Stimulated activated CD8-positive, alpha-beta memory T cell treated with anti-CD3 and anti-CD28 coated beads, Interleukin-15, amount 100 ng/mL, for 4 hours (primary cell): ENCODE results near the gene TMEM106A.
"Not testable (repeated sequence)": the region's sequence is repeated elsewhere in the genome, so short reads cannot be mapped to it uniquely, and the experiment has no call there.

Source experiments
- DNase-seq, 2 donors: peaks; one replicate each; pipeline ENCODE4 v3.0.0-alpha.2; 2020; ENCODE audit warnings: low read depth in 2 of 2

TMEM106A gene, protein sequence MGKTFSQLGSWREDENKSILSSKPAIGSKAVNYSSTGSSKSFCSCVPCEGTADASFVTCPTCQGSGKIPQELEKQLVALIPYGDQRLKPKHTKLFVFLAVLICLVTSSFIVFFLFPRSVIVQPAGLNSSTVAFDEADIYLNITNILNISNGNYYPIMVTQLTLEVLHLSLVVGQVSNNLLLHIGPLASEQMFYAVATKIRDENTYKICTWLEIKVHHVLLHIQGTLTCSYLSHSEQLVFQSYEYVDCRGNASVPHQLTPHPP

DNA sequence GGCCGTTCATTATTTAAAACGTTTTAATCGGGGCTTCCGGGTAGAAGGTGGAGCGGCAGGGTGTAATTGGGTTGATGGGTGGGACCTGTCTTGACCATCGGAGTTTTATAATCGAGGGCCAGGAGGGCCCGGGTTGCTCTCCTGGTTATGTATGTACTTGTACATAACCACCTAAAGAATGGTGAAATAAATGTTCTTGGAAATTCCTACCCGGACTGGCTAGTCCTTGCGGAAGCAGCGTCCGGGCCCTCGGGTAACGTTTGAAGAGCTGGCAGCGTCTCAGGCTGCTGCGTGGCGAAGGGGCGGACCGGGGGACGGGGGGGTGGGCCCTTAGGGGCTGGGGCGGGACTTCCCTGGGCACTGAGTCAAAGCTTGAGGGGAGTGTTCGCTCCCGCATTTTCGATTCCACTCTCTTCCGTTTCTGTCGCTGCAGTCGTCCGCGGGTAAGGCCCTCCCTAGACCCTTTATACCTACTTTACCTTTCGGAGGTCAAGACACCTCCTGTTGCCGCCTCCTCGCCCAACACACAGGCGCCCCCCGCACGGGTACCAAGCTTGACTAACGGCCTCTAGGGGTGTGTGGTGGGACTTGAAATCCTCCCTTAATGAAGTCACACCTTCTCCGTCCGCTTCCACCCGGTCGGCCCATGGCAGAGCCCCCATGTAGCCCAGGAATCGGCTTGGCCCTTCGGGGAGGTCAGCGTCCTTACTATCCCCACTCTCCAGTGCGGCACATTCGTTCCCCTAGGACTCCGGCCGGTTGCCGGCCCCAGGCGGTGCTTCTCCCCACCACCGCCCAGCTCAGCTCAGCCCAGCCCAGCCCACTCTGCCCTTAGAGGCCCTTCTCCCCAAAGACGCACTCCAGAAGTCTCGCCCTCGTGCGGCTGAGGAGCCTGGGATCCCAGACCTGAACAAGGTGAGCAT, at the start of gene TMEM106A:
Gene TMEM106A, plus strand, starts transcription at position 396 of the 923 bp plus-strand sequence. CDS start 1,167 bp downstream, outside the sequence.
- peak; percentile 51 to 53 for DNase-seq

DNA sequence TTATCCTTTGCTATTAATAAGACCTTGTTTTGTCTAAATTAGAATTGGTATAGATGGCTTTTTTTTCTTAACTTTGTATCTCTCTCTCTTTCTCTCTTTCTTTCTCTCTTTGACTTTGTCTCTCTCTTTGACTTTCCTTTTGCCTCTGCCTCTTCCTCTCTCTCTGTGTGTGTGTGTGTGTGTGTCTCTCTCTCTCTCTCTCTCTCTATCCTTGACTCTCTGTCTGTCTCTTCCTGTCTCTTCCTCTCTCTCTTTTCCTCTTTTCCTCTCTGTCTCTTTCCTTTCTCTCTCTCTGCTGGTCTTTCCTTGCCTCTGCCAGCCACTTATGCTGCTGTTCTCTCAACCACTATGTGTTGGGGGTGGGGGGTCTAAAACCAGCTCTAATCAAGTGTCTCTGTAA, 45.7 kb upstream of the TMEM106A start:
- DNase-seq: not testable (repeated sequence)

DNA sequence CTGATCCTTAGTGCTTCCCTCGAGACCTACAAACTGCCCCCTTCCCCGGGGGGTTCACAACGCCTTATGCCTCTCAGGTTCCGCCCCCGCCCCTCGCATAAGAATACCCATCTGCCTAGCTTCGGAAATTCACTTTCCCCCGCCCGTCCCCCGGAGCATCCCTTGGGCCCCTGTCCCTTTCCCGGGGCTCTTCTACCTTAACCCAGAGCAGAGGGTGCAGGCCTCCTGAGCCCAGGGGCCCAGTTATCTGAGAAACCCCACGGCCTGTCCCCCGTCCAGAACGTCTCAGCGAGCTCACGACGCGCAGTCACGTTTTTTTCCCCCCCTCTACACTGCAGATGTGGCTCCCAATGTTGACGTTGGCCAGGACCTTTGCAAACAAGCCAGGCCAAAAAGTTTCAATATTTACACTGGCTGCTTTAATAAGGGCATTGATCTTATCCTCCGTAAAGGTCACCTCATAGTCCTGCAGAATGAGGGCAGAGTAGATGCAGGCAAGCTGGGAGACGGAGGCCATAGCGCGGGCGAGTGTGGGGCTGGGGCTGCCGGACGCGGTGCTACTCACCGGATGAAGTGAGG, 42.0 kb upstream of the TMEM106A start:
- no peak for DNase-seq

- peak; percentile 73 to 82 for DNase-seq
Observed at GRCh38 chr17:43170140-43170765, 41.4 kb upstream of the TMEM106A start.

DNA sequence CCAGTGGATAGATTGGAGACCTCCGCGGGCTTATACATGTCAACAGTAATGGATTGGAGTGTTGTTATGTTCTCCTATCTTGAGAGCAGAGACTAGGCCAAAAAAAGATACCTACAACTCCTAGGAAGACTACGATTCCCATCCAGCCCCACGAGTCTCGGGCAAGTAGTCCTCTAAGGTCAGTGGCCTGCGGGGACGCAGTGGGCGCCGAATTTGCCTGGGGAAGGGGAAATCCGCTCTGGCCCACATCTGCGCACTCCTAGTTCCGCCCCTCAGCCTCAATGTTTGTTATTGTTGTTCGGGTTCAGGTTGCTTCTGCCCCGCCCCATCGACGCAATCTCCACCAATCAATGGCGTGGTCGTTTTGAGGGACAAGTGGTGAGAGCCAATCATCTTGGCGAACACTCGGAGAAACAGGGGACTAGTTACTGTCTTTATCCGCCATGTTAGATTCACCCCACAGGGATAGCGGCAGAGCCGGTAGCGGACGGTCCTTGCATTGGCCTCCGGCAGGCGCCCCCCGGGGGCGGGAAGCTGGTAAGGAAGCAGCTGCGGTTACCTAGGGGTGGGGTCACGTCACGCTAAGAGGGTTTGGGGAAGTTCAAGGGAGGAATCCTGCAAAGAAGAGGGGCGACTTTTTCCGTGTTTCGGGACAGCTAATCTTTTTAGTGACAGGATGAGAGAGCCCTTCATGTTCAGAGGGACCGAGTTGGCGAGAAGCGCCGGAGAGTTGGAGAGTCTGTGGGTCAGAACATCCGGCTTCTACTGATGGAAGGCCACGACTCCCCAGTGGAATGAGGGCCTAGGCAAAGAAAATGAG, 40.7 kb upstream of the TMEM106A start, which contains the start of gene NBR1:
Gene NBR1, plus strand, starts transcription at position 449 of the 820 bp plus-strand sequence. CDS start 4,586 bp downstream, outside the sequence.
- DNase-seq: peak; percentile 86 to 94

GRCh38 chr17:43171586-43172487, 39.8 kb upstream of the TMEM106A start:
- no peak for DNase-seq

- DNase-seq: no peak
Observed at GRCh38 chr17:43175213-43176118, 36.2 kb upstream of the TMEM106A start.

- DNase-seq: no peak
Observed at GRCh38 chr17:43176119-43176570, 35.5 kb upstream of the TMEM106A start.

DNA sequence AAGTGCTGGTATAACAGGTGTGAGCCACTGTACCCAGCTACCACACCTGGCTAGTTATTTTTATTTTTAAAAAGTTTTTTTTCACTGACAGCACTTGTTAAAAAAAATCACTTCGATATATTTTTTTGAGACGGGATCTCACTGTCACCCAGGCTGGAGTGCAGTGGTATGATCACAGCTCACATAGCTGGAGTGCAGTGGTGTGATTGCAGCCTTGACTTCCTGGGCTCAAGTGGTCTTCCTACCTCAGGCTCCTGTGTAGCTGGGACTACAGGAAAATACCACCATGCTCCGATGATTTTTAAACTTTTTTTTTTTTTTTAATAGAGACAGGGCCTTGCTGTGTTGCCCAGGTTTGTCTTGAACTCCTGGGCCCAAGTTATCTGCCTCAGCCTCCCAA, 27.8 kb upstream of the TMEM106A start:
- DNase-seq: no peak

DNA sequence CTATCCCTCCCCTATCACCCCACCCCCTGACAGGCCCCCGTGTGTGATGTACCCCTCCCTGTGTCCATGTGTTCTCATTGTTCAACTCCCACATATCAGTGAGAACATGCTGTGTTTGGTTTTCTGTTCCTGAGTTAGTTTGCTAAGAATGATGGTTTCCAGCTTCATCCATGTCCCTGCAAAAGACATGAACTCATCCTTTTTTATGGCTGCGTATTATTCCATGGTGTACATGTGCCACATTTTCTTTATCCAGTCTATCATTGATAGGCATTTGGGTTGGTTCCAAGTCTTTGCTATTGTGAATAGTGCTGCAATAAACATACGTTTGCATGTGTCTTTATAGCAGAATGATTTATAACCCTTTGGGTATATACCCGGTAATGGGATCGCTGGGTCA, 25.0 kb upstream of the TMEM106A start:
- not testable (repeated sequence) for DNase-seq

GRCh38 chr17:43193251-43193650, 18.4 kb upstream of the TMEM106A start:
- no peak for DNase-seq

DNA sequence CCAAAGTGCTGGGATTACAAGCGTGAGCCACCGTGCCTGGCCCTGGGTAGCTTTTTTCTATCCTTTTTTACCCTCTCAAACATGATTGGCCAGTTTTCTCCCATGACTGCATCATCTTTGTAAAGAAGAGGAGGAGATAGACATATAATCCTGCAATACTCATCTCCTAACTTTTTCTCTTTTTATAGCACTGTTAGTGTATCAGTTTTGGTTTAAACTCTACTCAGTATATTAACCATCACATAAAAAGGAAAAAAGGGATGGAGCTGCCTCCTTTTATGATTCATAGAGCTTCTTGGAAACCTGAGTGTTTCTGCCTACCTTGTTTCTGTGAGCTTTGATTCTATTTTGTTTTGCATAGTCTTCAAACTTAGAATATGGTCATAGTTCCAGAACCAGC, 12.0 kb upstream of the TMEM106A start:
- DNase-seq: no peak

- no peak for DNase-seq
Observed at GRCh38 chr17:43200127-43200526, 11.5 kb upstream of the TMEM106A start.

- DNase-seq: not testable (repeated sequence)
Observed at GRCh38 chr17:43203013-43203412, 8.7 kb upstream of the TMEM106A start.

GRCh38 chr17:43210576-43210975, 1.1 kb upstream of the TMEM106A start:
- no peak for DNase-seq

- no peak for DNase-seq
Observed at GRCh38 chr17:43211123-43211479, 574 bp upstream of the TMEM106A start.

GRCh38 chr17:43212641-43213490, 1.2 kb downstream of the TMEM106A start:
- DNase-seq: no peak

GRCh38 chr17:43213545-43213944, 1.9 kb downstream of the TMEM106A start:
- DNase-seq: no peak
